Neural progenitor cell (in vitro differentiated cells): Measurements from ENCODE around the gene PLEKHS1.

Source experiments
- EZH2 ChIP-seq: fragments of 200-600 bp; sonication (generic); IDR thresholded peaks from 2 replicates; pipeline ENCODE4 v1.6.1; 2017; ENCODE audit warnings: antibody characterized with exemption, mild to moderate bottlenecking, moderate library complexity
- TF ChIP-seq, protein P1 (sequence below): fragments of 200-600 bp; sonication (generic); IDR thresholded peaks from 2 replicates; pipeline ENCODE4 v1.5.1; 2017; ENCODE audit warnings: antibody characterized with exemption, mild to moderate bottlenecking

DNA sequence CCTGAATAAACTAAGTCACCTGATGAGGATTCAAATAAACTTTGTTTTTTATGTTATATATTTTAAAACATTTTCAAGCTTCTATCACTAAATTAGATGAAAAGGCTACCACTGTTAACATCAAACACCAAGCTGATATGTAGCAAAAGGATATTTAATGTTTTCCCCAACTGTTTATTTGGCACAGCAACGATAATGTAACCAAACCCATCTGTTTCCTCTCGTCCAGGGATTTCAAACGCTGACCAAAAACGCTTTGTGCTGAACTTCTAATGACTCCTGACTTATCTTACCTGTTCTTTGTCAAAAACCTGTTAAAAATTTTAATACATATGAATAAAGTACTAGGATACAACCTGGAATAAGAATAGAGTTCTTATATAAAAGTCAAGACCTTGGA is 71.9 kb downstream of the PLEKHS1 start:
- TF ChIP-seq, protein P1, sequence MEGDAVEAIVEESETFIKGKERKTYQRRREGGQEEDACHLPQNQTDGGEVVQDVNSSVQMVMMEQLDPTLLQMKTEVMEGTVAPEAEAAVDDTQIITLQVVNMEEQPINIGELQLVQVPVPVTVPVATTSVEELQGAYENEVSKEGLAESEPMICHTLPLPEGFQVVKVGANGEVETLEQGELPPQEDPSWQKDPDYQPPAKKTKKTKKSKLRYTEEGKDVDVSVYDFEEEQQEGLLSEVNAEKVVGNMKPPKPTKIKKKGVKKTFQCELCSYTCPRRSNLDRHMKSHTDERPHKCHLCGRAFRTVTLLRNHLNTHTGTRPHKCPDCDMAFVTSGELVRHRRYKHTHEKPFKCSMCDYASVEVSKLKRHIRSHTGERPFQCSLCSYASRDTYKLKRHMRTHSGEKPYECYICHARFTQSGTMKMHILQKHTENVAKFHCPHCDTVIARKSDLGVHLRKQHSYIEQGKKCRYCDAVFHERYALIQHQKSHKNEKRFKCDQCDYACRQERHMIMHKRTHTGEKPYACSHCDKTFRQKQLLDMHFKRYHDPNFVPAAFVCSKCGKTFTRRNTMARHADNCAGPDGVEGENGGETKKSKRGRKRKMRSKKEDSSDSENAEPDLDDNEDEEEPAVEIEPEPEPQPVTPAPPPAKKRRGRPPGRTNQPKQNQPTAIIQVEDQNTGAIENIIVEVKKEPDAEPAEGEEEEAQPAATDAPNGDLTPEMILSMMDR: no peak
- no peak for TF ChIP-seq EZH2
